Activated naive CD4-positive, alpha-beta T cell treated with anti-CD3 and anti-CD28 coated beads, Interleukin-2, amount 10 ng/mL, durations not matched to agents 7 days and 5 days (primary cell): Measurements from ENCODE around the gene EIF2AK3.
"Not testable (repeated sequence)": the region's sequence is repeated elsewhere in the genome, so short reads cannot be mapped to it uniquely, and the experiment has no call there.

Experiments
- CTCF ChIA-PET: fragments of 350-600 bp; sonication (Branson Sonifier 250); formaldehyde crosslinking; loops from one replicate; lab custom pipeline; 2021; ENCODE audit warnings: antibody characterized with exemption; lab: Charles Lee
- DNase-seq: peaks from one replicate; pipeline ENCODE4 v3.0.0-alpha.2; 2020
- H3K27ac Mint-ChIP-seq: one replicate; pipeline ENCODE4 v1.8.0; 2021; ENCODE audit warnings: mild to moderate bottlenecking, moderate library complexity, mixed read lengths
- H3K27me3 Mint-ChIP-seq: one replicate; pipeline ENCODE4 v1.8.0; 2021; ENCODE audit warnings: mild to moderate bottlenecking, mixed read lengths
- H3K36me3 Mint-ChIP-seq: one replicate; pipeline ENCODE4 v1.8.0; 2021; ENCODE audit warnings: mixed read lengths
- H3K4me1 Mint-ChIP-seq: one replicate; pipeline ENCODE4 v1.8.0; 2021; ENCODE audit warnings: mixed read lengths
- H3K4me3 Mint-ChIP-seq: one replicate; pipeline ENCODE4 v1.8.0; 2021; ENCODE audit warnings: mild to moderate bottlenecking, moderate library complexity, mixed read lengths
- H3K9me3 Mint-ChIP-seq: one replicate; pipeline ENCODE4 v1.8.0; 2021; ENCODE audit warnings: mixed read lengths

Gene EIF2AK3

GRCh38 chr2:88654714-88655113, 27.4 kb upstream of the EIF2AK3 start:
- H3K9me3 Mint-ChIP-seq, result no peaks in the 10 kb centered on the region
- H3K27ac Mint-ChIP-seq, result no peak overlapping the region
- CTCF ChIA-PET, result interaction anchor here (2.1 kb wide), 1 partner anchor 17 kb away, joined by 6 read pairs; no protein-coding TSS in a partner anchor
- no peak for DNase-seq
- no peaks in the 10 kb centered on the region for H3K4me1 Mint-ChIP-seq
- H3K36me3 Mint-ChIP-seq, result no peaks in the 10 kb centered on the region
- no peak overlapping the region for H3K4me3 Mint-ChIP-seq
- no peaks in the 10 kb centered on the region for H3K27me3 Mint-ChIP-seq

DNA sequence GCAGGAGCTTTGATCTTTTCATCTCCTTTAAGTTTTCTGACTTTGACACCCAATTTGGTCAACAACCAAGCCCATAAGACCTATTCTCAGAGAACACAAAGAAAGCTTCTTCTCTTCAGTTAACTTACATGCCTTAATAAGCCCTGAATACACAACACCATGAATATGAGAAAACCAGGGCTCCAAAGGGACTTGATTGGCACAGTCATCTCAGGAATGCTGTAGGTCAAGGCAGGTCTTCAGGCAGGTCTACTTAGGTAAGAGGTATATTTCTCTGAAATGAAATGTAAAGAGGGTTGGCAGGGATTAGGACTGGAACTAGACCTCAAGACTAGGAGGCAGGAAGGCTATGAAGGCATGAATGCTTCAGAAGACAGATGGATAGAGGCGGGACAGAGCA, 24.4 kb upstream of the EIF2AK3 start:
- no peaks in the 10 kb centered on the region for H3K36me3 Mint-ChIP-seq
- CTCF ChIA-PET, result no interaction called here
- no peaks in the 10 kb centered on the region for H3K4me1 Mint-ChIP-seq
- H3K27ac Mint-ChIP-seq, result no peak overlapping the region
- H3K4me3 Mint-ChIP-seq, result no peak overlapping the region
- peaks cover 4% of the 10 kb centered on the region for H3K27me3 Mint-ChIP-seq
- no peaks in the 10 kb centered on the region for H3K9me3 Mint-ChIP-seq
- DNase-seq, result no peak

GRCh38 chr2:88645291-88645882, 18.1 kb upstream of the EIF2AK3 start:
- not testable (repeated sequence) for H3K4me3 Mint-ChIP-seq, H3K36me3 Mint-ChIP-seq, H3K9me3 Mint-ChIP-seq, H3K27ac Mint-ChIP-seq, DNase-seq
- CTCF ChIA-PET, result interaction anchor here (1.3 kb wide), 1 partner anchor 18 kb away, joined by 3 read pairs; no protein-coding TSS in a partner anchor
- peaks cover 35% of the 10 kb centered on the region for H3K27me3 Mint-ChIP-seq
- peaks cover 19% of the 10 kb centered on the region for H3K4me1 Mint-ChIP-seq

DNA sequence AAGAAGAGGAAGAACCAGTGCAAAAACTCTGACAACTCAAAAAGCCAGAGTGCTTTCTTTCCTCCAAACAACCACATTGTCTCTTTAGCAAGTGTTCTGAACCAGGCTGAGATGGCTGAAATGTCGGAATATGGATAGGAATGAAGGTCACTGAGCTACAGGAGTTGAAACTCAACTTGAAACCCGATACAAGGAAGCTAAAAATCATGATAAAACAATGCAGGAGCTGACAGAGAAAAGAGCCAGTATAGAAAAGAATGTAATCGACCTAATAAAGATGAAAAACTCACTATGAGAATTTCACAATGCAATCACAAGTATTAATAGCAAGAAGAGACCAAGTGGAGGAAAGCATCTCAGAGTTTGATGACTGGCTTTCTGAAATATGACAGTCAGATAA, 15.0 kb upstream of the EIF2AK3 start:
- CTCF ChIA-PET, result no interaction called here
- Mint-ChIP-seq H3K27ac (no peak overlapping the region), H3K36me3 (peaks cover 7% of the 10 kb centered on the region), H3K27me3 (peaks cover 35% of the 10 kb centered on the region), H3K4me1 (peaks cover 50% of the 10 kb centered on the region), H3K9me3 (peaks cover 14% of the 10 kb centered on the region), H3K4me3 (no peak overlapping the region)
- DNase-seq, result no peak

DNA sequence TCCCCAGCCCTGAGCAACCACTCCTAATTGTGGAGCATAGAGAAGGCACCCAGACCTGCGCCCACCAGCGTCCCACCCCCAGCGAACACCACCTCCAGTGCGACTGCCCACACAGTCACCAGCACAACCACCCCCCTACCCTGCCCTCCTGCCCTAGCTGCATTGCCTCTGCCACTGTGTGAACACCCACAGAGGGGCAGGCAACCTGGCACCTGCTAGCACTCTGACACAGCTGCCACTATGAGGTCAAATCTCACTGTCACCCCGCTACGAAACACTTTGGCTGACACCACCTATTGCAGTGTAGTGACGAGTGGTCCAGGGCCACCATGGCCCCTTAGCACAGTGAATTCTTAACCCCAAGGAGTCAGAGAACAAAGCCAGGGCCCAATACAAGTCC, 14.1 kb upstream of the EIF2AK3 start:
- peaks cover 14% of the 10 kb centered on the region for H3K9me3 Mint-ChIP-seq
- DNase-seq, result no peak
- H3K27ac Mint-ChIP-seq, result peak overlapping the region; percentile 51
- no peak overlapping the region for H3K4me3 Mint-ChIP-seq
- H3K36me3 Mint-ChIP-seq, result peaks cover 7% of the 10 kb centered on the region
- peaks cover 34% of the 10 kb centered on the region for H3K27me3 Mint-ChIP-seq
- CTCF ChIA-PET, result interaction anchor here (1.6 kb wide), 1 partner anchor 30 kb away, joined by 4 read pairs; no protein-coding TSS in a partner anchor
- peaks cover 50% of the 10 kb centered on the region for H3K4me1 Mint-ChIP-seq

- no peak overlapping the region for H3K4me3 Mint-ChIP-seq
- H3K27ac Mint-ChIP-seq, result peak overlapping the region; percentile 78
- H3K36me3 Mint-ChIP-seq, result peaks cover 7% of the 10 kb centered on the region
- H3K9me3 Mint-ChIP-seq, result peaks cover 14% of the 10 kb centered on the region
- peaks cover 25% of the 10 kb centered on the region for H3K27me3 Mint-ChIP-seq
- DNase-seq, result no peak
- peaks cover 40% of the 10 kb centered on the region for H3K4me1 Mint-ChIP-seq
- CTCF ChIA-PET, result interaction anchor here (1.6 kb wide), 1 partner anchor 32 kb away, joined by 4 read pairs; no protein-coding TSS in a partner anchor
Measured at GRCh38 chr2:88639865-88640264, 12.6 kb upstream of the EIF2AK3 start.

DNA sequence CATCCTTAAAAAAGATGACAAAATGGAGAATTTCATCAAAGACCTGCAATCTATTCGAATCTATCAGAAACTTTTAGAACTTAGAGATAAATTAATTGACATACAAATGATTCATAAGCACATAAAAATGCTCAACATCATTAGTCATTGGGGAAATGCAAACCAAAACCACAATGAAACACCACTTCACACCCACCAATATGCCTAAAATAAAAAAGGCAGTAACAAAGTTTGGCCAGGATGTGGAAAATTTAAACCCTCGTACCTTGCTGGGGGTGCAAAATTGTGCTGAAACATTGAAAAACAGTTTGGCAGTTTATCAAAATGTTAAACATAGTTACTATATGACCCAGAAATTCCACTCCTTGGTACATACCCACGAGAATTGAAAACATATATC, 11.5 kb upstream of the EIF2AK3 start:
- Mint-ChIP-seq H3K4me1 (peaks cover 32% of the 10 kb centered on the region), H3K27ac (peak overlapping the region; percentile 46)

GRCh38 chr2:88638123-88638650, 10.9 kb upstream of the EIF2AK3 start:
- peaks cover 14% of the 10 kb centered on the region for H3K27me3 Mint-ChIP-seq
- peaks cover 7% of the 10 kb centered on the region for H3K36me3 Mint-ChIP-seq
- H3K9me3 Mint-ChIP-seq, result peaks cover 14% of the 10 kb centered on the region
- H3K4me3 Mint-ChIP-seq, result no peak overlapping the region
- peaks cover 32% of the 10 kb centered on the region for H3K4me1 Mint-ChIP-seq
- peak overlapping the region; percentile 28 for H3K27ac Mint-ChIP-seq
- no peak for DNase-seq
- CTCF ChIA-PET, result interaction anchor here (1.2 kb wide), 2 partner anchors 33 to 54 kb away, joined by 4 read pairs; partner anchors contain the start of gene RPIA

More for the DNA sequence above, 11.5 kb upstream of the EIF2AK3 start:
- Mint-ChIP-seq H3K4me3 (no peak overlapping the region), H3K36me3 (peaks cover 7% of the 10 kb centered on the region), H3K27me3 (peaks cover 19% of the 10 kb centered on the region), H3K9me3 (peaks cover 14% of the 10 kb centered on the region)
- no peak for DNase-seq
- CTCF ChIA-PET, result interaction anchor here (1.2 kb wide), 2 partner anchors 33 to 53 kb away, joined by 4 read pairs; partner anchors contain the start of gene RPIA

DNA sequence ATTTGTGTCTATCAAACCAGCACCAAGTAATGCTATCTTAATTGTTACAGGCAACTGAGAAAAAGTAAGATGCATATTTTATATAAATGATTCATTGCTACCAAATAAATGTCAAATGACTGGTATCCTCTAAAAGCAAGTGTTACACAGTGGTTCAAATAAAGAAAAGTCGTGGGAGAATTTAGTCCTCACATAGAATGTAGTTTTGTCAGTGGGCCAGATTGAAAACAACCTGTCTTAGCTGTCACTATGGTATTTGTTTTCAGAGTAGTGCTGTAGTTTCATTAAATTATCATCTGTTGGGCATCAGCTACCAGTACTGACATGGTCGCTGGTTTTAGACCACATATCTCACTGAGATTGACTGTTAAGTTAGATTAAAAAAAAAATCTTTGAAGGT, 10.2 kb upstream of the EIF2AK3 start:
- Mint-ChIP-seq H3K9me3 (peaks cover 14% of the 10 kb centered on the region), H3K27ac (no peak overlapping the region), H3K4me1 (peaks cover 32% of the 10 kb centered on the region), H3K36me3 (peaks cover 7% of the 10 kb centered on the region), H3K4me3 (no peak overlapping the region), H3K27me3 (peaks cover 14% of the 10 kb centered on the region)
- DNase-seq, result no peak
- CTCF ChIA-PET, result interaction anchor here (1.2 kb wide), 2 partner anchors 34 to 55 kb away, joined by 4 read pairs; partner anchors contain the start of gene RPIA

- peaks cover 14% of the 10 kb centered on the region for H3K9me3 Mint-ChIP-seq
- CTCF ChIA-PET, result no interaction called here
- no peak overlapping the region for H3K4me3 Mint-ChIP-seq
- no peak overlapping the region for H3K27ac Mint-ChIP-seq
- DNase-seq, result no peak
- H3K27me3 Mint-ChIP-seq, result peaks cover 10% of the 10 kb centered on the region
- peaks cover 32% of the 10 kb centered on the region for H3K4me1 Mint-ChIP-seq
- peaks cover 7% of the 10 kb centered on the region for H3K36me3 Mint-ChIP-seq
Measured at GRCh38 chr2:88636026-88636425, 8.8 kb upstream of the EIF2AK3 start.

- no peak overlapping the region for H3K27ac Mint-ChIP-seq
- DNase-seq, result no peak
- H3K27me3 Mint-ChIP-seq, result peaks cover 7% of the 10 kb centered on the region
- H3K36me3 Mint-ChIP-seq, result no peaks in the 10 kb centered on the region
- peaks cover under 1% of the 10 kb centered on the region for H3K9me3 Mint-ChIP-seq
- no peak overlapping the region for H3K4me3 Mint-ChIP-seq
- H3K4me1 Mint-ChIP-seq, result peaks cover 11% of the 10 kb centered on the region
- CTCF ChIA-PET, result no interaction called here
Measured at GRCh38 chr2:88632569-88632968, 5.3 kb upstream of the EIF2AK3 start.

DNA sequence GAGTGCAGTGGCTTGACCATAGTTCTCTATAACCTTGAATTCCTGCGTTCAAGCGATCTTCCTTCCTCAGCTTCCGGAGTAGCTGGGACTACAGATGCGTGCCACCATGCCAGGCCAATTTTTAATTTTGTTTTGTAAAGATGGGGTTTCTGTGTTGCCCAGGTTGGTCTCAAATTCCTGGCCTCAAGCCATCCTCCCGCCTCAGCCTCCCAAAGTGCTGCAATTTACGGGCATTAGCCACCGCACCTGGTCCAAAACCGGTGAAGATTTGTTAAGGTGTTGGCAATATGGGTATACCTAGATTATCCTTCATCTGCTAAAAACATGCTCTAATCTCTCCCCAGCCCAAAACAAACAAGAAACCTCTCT, 1.3 kb upstream of the EIF2AK3 start:
- no peak overlapping the region for H3K27ac Mint-ChIP-seq
- peaks cover 14% of the 10 kb centered on the region for H3K4me1 Mint-ChIP-seq
- no peak overlapping the region for H3K4me3 Mint-ChIP-seq
- CTCF ChIA-PET, result interaction anchor here (0.7 to 1.3 kb wide), 2 partner anchors 41 to 63 kb away, joined by 3 to 5 read pairs; no protein-coding TSS in a partner anchor
- peaks cover 4% of the 10 kb centered on the region for H3K36me3 Mint-ChIP-seq
- H3K27me3 Mint-ChIP-seq, result peaks cover 4% of the 10 kb centered on the region
- no peaks in the 10 kb centered on the region for H3K9me3 Mint-ChIP-seq
- no peak for DNase-seq

- peaks cover 15% of the 10 kb centered on the region for H3K4me1 Mint-ChIP-seq
- no peaks in the 10 kb centered on the region for H3K9me3 Mint-ChIP-seq
- peak; percentile 91 for DNase-seq
- H3K27ac Mint-ChIP-seq, result no peak overlapping the region
- H3K4me3 Mint-ChIP-seq, result no peak overlapping the region
- H3K36me3 Mint-ChIP-seq, result peaks cover 4% of the 10 kb centered on the region
- CTCF ChIA-PET, result interaction anchor here (0.6 to 1.3 kb wide), 3 partner anchors 17 to 64 kb away, joined by 3 to 5 read pairs (median 4); no protein-coding TSS in a partner anchor
- H3K27me3 Mint-ChIP-seq, result peaks cover 4% of the 10 kb centered on the region
Measured at GRCh38 chr2:88627856-88628570, 749 bp upstream of the EIF2AK3 start.
